Measurements from ENCODE around the gene SAMD8.
A peak's percentile ranks its signal among the peaks of the same experiment; 100 is the strongest.

The SAMD8 gene

DNA sequence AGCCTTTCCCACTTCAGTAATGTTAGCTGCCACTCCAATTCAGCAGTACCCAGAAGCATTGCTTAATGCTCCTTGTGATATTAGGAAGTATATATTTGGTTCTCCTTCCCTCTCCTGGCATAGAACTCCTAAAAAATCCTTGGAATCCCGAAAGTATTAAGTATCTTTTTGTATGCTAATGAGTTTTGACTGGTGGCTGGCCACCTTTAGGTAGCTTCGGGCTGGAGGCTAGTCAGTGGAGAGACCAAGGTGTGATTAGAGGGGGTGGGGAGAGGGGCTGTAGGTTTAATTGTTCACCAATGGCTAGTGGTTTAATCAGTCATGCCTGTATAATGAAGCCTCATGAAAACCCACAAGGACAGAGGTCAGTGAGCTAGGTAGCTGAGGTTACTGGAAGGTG lies 112.1 kb downstream of the SAMD8 start:
- DNase-seq (ENCODE audit: low read depth) = no peak

DNA sequence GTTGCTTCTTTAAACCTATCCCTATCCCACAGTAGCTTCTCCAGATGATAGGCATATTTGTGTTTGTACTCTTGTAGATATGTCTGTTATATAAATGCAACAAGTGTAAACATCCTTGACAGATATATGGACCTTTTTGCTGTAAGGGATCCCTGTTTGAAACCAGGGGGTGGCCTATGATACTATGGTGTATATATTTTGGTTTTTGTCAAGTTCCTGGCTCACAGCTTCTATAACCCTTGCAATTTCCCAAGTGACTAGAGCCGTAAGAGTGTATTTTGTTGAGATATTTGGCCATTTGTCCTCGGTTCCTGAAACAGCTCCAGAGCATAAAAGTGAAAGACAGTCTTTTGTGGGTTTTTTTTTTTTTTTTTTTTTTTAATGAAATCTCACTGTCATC lies 114.6 kb downstream of the SAMD8 start:
- DNase-seq (ENCODE audit: low read depth) = no peak

DNA sequence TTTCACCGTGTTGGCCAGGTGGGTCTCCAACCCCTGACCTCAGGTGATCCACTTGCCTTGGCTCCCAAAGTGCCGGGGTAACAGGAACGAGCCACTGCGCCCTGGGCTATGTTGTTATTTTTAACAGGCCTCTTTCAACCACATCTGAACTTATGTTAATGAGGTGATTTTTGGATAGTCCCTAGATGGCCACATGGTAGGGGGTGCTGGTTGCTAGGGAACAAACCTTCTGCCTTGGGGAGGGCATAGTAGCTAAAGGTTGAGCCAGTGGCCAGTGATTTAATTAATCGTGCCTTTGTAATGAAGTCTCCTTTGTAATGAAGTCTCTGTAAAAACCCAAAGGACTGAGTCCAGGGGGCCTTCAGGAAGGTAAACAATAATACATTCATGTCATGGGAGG lies 115.2 kb downstream of the SAMD8 start:
- no peak for DNase-seq (ENCODE audit: low read depth)

DNA sequence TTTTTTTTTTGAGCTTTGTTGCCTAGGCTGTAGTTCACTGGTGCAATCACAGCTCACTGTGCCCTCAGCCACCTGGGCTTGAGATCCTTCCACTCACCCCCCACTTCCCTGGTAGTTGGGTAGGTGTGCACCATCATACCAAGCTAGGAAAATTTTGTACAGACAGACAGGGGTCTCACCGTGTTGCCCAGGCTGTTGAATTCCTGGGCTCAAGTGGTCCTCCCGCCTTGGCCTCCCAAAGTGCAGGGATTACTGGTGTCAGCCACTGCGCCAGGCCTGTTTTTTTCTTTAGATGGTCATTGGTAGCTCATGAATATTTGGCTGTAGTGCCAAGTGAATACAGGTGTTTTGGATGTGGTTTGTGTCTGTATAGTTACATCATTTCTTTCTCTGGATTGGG lies 116.8 kb downstream of the SAMD8 start:
- DNase-seq (ENCODE audit: low read depth) = no peak

DNA sequence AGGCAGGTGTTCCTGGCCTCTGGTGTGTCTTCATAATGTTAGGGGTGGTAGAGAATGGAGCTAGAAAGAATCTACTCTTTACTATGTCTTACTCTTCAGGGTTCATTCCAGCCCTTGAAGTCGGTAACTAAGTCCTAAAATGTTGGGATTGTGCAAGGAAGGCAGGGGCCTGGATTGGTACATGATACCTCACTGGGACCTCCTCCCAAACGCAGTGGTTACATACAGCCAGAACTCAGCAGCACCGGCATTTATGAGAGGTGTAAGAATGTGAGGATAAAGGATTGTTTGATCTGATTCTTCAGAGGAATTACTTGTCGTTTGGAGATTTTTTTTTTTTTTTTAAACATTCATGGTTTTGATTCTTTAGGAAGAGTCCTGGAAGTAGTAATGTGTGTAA lies 117.4 kb downstream of the SAMD8 start:
- DNase-seq (ENCODE audit: low read depth) = no peak

DNA sequence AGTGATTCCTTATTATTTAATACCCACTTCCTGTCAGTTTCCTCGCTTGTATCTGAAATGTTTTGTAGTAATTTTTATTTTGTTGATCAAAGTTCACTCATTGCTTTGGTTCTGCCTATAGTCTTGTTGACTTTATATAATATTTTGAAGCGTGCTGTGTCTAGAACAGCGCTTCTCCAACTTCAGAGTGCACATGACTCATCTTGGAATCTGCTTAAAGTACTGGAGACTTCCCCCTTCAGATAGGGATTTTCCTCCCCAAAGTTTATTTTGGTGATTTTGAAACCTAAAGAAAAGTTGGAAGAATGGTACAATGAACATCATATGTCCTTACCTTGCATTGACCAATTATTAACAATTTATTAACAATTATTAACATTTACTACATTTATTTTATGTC lies 118.5 kb downstream of the SAMD8 start:
- DNase-seq (ENCODE audit: low read depth) = no peak

DNA sequence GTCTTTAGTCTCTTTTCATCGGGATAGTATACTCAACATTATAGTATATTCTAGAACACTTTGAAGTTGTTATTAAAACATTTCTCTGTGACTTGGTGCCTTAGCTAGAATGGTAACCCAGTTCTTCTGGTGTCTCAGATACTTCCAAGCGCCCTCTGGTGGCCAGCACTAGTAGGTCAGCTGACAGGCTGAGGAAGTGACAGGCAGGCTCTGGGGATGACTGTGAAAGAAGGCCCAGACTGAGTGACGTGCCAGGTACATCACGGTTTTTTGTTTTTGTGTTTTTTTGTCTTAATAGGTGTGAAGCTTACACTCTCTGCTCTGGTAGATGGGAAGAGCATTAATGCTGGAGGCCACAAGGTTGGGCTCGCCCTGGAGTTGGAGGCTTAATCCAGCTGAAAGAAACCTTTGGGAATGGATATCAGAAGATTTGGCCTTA lies 119.2 kb downstream of the SAMD8 start:
- DNase-seq (ENCODE audit: low read depth) = peak; percentile 84
